Karpas-422 (cell line): ENCODE data around the gene ADCY9. TPM values are rescaled to one million over a fixed set of nuclear protein-coding genes. Genes with fewer than 3 reads are reported as not detected.

Experiments
- DNase-seq: peaks from one replicate; pipeline ENCODE4 v3.0.0-alpha.2; 2015
- H2AFZ ChIP-seq: fragments of 200-600 bp; sonication (generic); 2 replicates; pipeline ENCODE4 v1.6.1; 2014; ENCODE audit warnings: antibody characterized with exemption, low read length, mixed read lengths
- H3K27ac ChIP-seq: fragments of 200-600 bp; sonication (generic); 2 replicates; pipeline ENCODE4 v1.5.1; 2014; ENCODE audit warnings: mild to moderate bottlenecking, low read length, moderate library complexity
- H3K27me3 ChIP-seq: fragments of 200-600 bp; sonication (generic); 2 replicates; pipeline ENCODE4 v1.6.1; 2014; ENCODE audit warnings: low read length, mixed read lengths
- H3K36me3 ChIP-seq: fragments of 200-600 bp; sonication (generic); 2 replicates; pipeline ENCODE4 v1.6.1; 2014; ENCODE audit warnings: low read length, mixed read lengths; ENCODE audit not compliant: insufficient read depth
- H3K4me1 ChIP-seq: fragments of 200-600 bp; sonication (generic); 2 replicates; pipeline ENCODE4 v1.6.1; 2014; ENCODE audit warnings: mild to moderate bottlenecking, low read length, mixed read lengths
- H3K4me2 ChIP-seq: fragments of 200-600 bp; sonication (generic); 2 replicates; pipeline ENCODE4 v1.6.1; 2014; ENCODE audit warnings: low read length, low read depth, mild to moderate bottlenecking; ENCODE audit not compliant: poor library complexity, severe bottlenecking
- H3K4me3 ChIP-seq: fragments of 200-600 bp; sonication (generic); 2 replicates; pipeline ENCODE4 v1.5.1; 2014; ENCODE audit warnings: mild to moderate bottlenecking, antibody characterized with exemption, low read length, mixed read lengths
- H3K79me2 ChIP-seq: fragments of 200-600 bp; sonication (generic); 2 replicates; pipeline ENCODE4 v1.6.1; 2014; ENCODE audit warnings: mild to moderate bottlenecking, low read length, mixed read lengths
- H3K9ac ChIP-seq: fragments of 200-600 bp; sonication (generic); 2 replicates; pipeline ENCODE4 v1.6.0; 2014; ENCODE audit warnings: low read length
- H3K9me2 ChIP-seq: fragments of 200-600 bp; sonication (generic), shearing (Covaris generic); replicated peaks from 2 replicates; pipeline ENCODE4 v1.6.0; 2014; ENCODE audit warnings: mild to moderate bottlenecking, low read length, moderate library complexity; ENCODE audit not compliant: insufficient read depth
- H3K9me3 ChIP-seq: fragments of 300-700, 200-600 bp; sonication (generic); 2 replicates; pipeline ENCODE4 v1.6.1; 2014; ENCODE audit warnings: low read length, mixed read lengths
- H4K20me1 ChIP-seq: fragments of 200-600 bp; sonication (generic); 2 replicates; pipeline ENCODE4 v1.6.1; 2014; ENCODE audit warnings: mild to moderate bottlenecking, antibody characterized with exemption, low read length, low read depth; ENCODE audit not compliant: insufficient read depth
- total RNA-seq: library from RNA; depleted of rRNA; stranded (reverse); fragments of >200 nt; shearing (Covaris generic); gene quantifications from 2 replicates; pipeline ENCODE4 v1.2.3, GENCODE V29; 2014; ENCODE audit warnings: low replicate concordance

The ADCY9 gene
- total RNA-seq, 1 experiment from 2014 or later = 0.11 TPM

- Histone ChIP-seq H3K36me3 (no peaks in the 10 kb centered on the region), H4K20me1 (no peaks in the 10 kb centered on the region), H3K27me3 (no peaks in the 10 kb centered on the region), H3K9ac (no peak overlapping the region), H3K4me1 (no peaks in the 10 kb centered on the region), H3K4me3 (no peak overlapping the region), H3K27ac (no peak overlapping the region), H3K4me2 (no peak overlapping the region), H3K9me2 (no peaks in the 10 kb centered on the region), H2AFZ (no peak overlapping the region), H3K79me2 (no peaks in the 10 kb centered on the region), H3K9me3 (no peaks in the 10 kb centered on the region)
- DNase-seq = no peak
Observed at GRCh38 chr16:4018391-4018790, 97.9 kb downstream of the ADCY9 start.

- Histone ChIP-seq H3K36me3 (no peaks in the 10 kb centered on the region), H3K4me2 (no peak overlapping the region), H3K27ac (no peak overlapping the region), H3K9me3 (no peaks in the 10 kb centered on the region), H3K4me1 (no peaks in the 10 kb centered on the region), H3K4me3 (no peak overlapping the region), H3K9me2 (no peaks in the 10 kb centered on the region), H3K27me3 (no peaks in the 10 kb centered on the region), H3K79me2 (no peaks in the 10 kb centered on the region), H3K9ac (no peak overlapping the region), H4K20me1 (no peaks in the 10 kb centered on the region), H2AFZ (no peak overlapping the region)
- no peak for DNase-seq
Observed at GRCh38 chr16:4017807-4018206, 98.4 kb downstream of the ADCY9 start.

GRCh38 chr16:4016658-4017057 lies 99.6 kb downstream of the ADCY9 start:
- Histone ChIP-seq H3K79me2 (no peaks in the 10 kb centered on the region), H3K27ac (no peak overlapping the region), H3K4me2 (no peak overlapping the region), H2AFZ (no peak overlapping the region), H4K20me1 (no peaks in the 10 kb centered on the region), H3K27me3 (no peaks in the 10 kb centered on the region), H3K4me3 (no peak overlapping the region), H3K9me2 (no peaks in the 10 kb centered on the region), H3K9ac (no peak overlapping the region), H3K36me3 (no peaks in the 10 kb centered on the region), H3K4me1 (no peaks in the 10 kb centered on the region), H3K9me3 (no peaks in the 10 kb centered on the region)
- DNase-seq = no peak

GRCh38 chr16:4016005-4016352 lies 100.3 kb downstream of the ADCY9 start:
- Histone ChIP-seq H3K27ac (no peak overlapping the region), H3K9me2 (no peaks in the 10 kb centered on the region), H3K4me1 (no peaks in the 10 kb centered on the region), H4K20me1 (no peaks in the 10 kb centered on the region), H3K4me3 (no peak overlapping the region), H2AFZ (no peak overlapping the region), H3K9me3 (no peaks in the 10 kb centered on the region), H3K9ac (no peak overlapping the region), H3K4me2 (no peak overlapping the region), H3K36me3 (no peaks in the 10 kb centered on the region), H3K79me2 (no peaks in the 10 kb centered on the region), H3K27me3 (no peaks in the 10 kb centered on the region)
- DNase-seq = no peak

- no peaks in the 10 kb centered on the region for H3K4me1 ChIP-seq
- no peak for DNase-seq
- no peak overlapping the region for H3K27ac ChIP-seq
Observed at GRCh38 chr16:4015275-4016004, 100.8 kb downstream of the ADCY9 start.

GRCh38 chr16:4011940-4012629 lies 104.2 kb downstream of the ADCY9 start:
- H3K4me2 ChIP-seq = no peak overlapping the region
- H4K20me1 ChIP-seq = no peaks in the 10 kb centered on the region
- H3K79me2 ChIP-seq = no peaks in the 10 kb centered on the region
- H3K9me2 ChIP-seq = no peaks in the 10 kb centered on the region
- no peak overlapping the region for H3K9ac ChIP-seq
- H3K9me3 ChIP-seq = no peaks in the 10 kb centered on the region
- no peak for DNase-seq
- no peak overlapping the region for H3K4me3 ChIP-seq
- H3K27ac ChIP-seq = no peak overlapping the region
- H3K36me3 ChIP-seq = no peaks in the 10 kb centered on the region
- no peaks in the 10 kb centered on the region for H3K4me1 ChIP-seq
- no peak overlapping the region for H2AFZ ChIP-seq
- H3K27me3 ChIP-seq = no peaks in the 10 kb centered on the region

More at GRCh38 chr16:4015275-4016004, 100.8 kb downstream of the ADCY9 start:
- H3K4me3 ChIP-seq = no peak overlapping the region
- H3K27me3 ChIP-seq = no peaks in the 10 kb centered on the region
- H3K79me2 ChIP-seq = no peaks in the 10 kb centered on the region
- H3K9ac ChIP-seq = no peak overlapping the region
- H3K36me3 ChIP-seq = no peaks in the 10 kb centered on the region
- no peaks in the 10 kb centered on the region for H4K20me1 ChIP-seq
- no peaks in the 10 kb centered on the region for H3K9me3 ChIP-seq
- H2AFZ ChIP-seq = no peak overlapping the region
- no peak overlapping the region for H3K4me2 ChIP-seq
- H3K9me2 ChIP-seq = no peaks in the 10 kb centered on the region

GRCh38 chr16:4011225-4011939 lies 104.9 kb downstream of the ADCY9 start:
- H3K4me2 ChIP-seq = no peak overlapping the region
- DNase-seq = no peak
- no peaks in the 10 kb centered on the region for H3K9me2 ChIP-seq
- H3K4me1 ChIP-seq = no peaks in the 10 kb centered on the region
- no peak overlapping the region for H2AFZ ChIP-seq
- no peaks in the 10 kb centered on the region for H3K27me3 ChIP-seq
- no peak overlapping the region for H3K4me3 ChIP-seq
- no peak overlapping the region for H3K27ac ChIP-seq
- H3K79me2 ChIP-seq = no peaks in the 10 kb centered on the region
- H3K36me3 ChIP-seq = no peaks in the 10 kb centered on the region
- H3K9me3 ChIP-seq = no peaks in the 10 kb centered on the region
- H4K20me1 ChIP-seq = no peaks in the 10 kb centered on the region
- H3K9ac ChIP-seq = no peak overlapping the region
